ENCODE data around the gene UBL4A.

DNA sequence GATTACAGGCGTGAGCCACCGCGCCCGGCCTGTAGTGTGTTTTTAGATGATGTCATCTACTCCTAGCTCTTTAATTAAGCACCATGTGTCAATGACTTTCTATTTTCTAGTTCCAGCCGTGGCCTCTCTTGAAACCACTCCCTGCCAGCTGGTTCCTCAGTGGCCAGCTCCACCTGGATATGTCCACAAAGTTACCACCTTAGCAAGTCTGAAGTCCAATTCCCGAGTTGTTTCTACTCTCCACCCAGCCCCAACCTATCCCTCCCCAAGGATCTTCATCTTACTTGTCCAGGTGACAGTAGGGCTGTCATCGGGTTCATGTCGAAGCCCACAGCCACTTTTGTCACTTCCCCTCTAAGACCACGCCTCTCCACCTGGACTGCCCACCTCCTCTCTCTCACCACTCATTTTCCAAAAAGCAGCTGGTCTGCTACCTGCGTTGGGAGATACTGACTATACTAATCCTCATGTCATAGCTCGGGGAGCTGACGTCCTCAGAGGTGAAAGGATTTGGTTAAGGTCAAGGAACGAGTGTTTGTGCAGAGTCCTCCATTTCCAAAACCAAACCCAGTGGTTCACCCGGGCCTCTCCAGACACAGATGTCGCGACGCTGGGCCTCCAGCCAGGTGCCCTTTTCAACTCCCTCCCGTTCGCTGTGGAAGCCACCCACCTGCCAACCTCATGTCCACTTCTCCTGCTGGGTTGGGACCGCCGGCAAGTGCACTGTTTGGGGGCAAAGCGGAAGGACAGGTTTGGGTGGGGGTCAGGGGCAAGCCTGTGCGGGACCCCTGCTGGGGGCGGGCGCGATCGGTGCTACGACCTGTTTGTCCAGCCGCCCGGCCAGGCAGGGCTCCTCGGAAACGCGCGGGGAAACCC lies 28.9 kb upstream of the UBL4A start:
- TF ChIP-seq EZH2 (IDR thresholded peaks at IDR 0.05; ENCODE audit: borderline replicate concordance, low read depth, low read length, severe bottlenecking) (no peak), POLR2AphosphoS5 (IDR thresholded peaks at IDR 0.05; ENCODE audit: insufficient read depth, low read depth, low read length) (no peak), MYC (IDR thresholded peaks at IDR 0.05; ENCODE audit: low read depth, low read length) (no peak), POLR2A (IDR thresholded peaks at IDR 0.05; ENCODE audit: low read depth, low read length) (no peak), CTCF (IDR thresholded peaks at IDR 0.05; ENCODE audit: extremely low read depth in 1 of 2, insufficient read depth in 1 of 2, low read depth in 1 of 2, low read length in 2 of 2) (no peak), FOS (IDR thresholded peaks at IDR 0.05; ENCODE audit: borderline replicate concordance, insufficient read depth, low read length) (no peak)
